Trophoblast cell (in vitro differentiated cells and primary cell): ENCODE results near the gene SLC29A3.

Source experiments
- DNase-seq, 2 donors: peaks; one replicate each; pipeline ENCODE4 v3.0.0-alpha.2; 2016
- H2AFZ ChIP-seq: 2 replicates; pipeline ENCODE4 v1.6.1; 2013; ENCODE audit warnings: low read length, moderate library complexity, mild to moderate bottlenecking; ENCODE audit not compliant: insufficient read depth, poor library complexity
- H2AK5ac ChIP-seq: 2 replicates; pipeline ENCODE4 v1.6.1; 2013; ENCODE audit warnings: mild to moderate bottlenecking, low read length
- H2BK120ac ChIP-seq: 2 replicates; pipeline ENCODE4 v1.6.1; 2013; ENCODE audit warnings: low read length, mild to moderate bottlenecking, moderate library complexity; ENCODE audit not compliant: insufficient read depth, poor library complexity
- H2BK12ac ChIP-seq: 2 replicates; pipeline ENCODE4 v1.6.1; 2013; ENCODE audit warnings: mild to moderate bottlenecking, low read length, moderate library complexity
- H2BK5ac ChIP-seq: 2 replicates; pipeline ENCODE4 v1.6.1; 2013; ENCODE audit warnings: low read length, low read depth, moderate library complexity, mild to moderate bottlenecking; ENCODE audit not compliant: poor library complexity
- H3K14ac ChIP-seq: 2 replicates; pipeline ENCODE4 v1.6.1; 2013; ENCODE audit warnings: mild to moderate bottlenecking, low read length
- H3K18ac ChIP-seq: 2 replicates; pipeline ENCODE4 v1.6.1; 2013; ENCODE audit warnings: mild to moderate bottlenecking, low read length
- H3K23ac ChIP-seq: 2 replicates; pipeline ENCODE4 v1.6.1; 2013; ENCODE audit warnings: low read length
- H3K27ac ChIP-seq: 2 replicates; pipeline ENCODE4 v1.5.1; 2013; ENCODE audit warnings: low read depth, mild to moderate bottlenecking, inconsistent platforms, low read length, moderate library complexity
- H3K27me3 ChIP-seq: 2 replicates; pipeline ENCODE4 v1.6.1; 2013; ENCODE audit warnings: inconsistent platforms, mild to moderate bottlenecking, low read length, moderate library complexity; ENCODE audit not compliant: insufficient read depth
- H3K36me3 ChIP-seq, 2 experiments: 1 replicate in 1 of 2; 2 replicates in 1 of 2; pipeline ENCODE4 v1.6.1; 2013; ENCODE audit warnings: low read length in 2 of 2, mild to moderate bottlenecking in 2 of 2, moderate library complexity in 1 of 2; ENCODE audit not compliant: insufficient read depth in 2 of 2, control insufficient read depth in 1 of 2
- H3K4ac ChIP-seq: 2 replicates; pipeline ENCODE4 v1.6.1; 2013; ENCODE audit warnings: low read depth, mild to moderate bottlenecking, low read length, moderate library complexity
- H3K4me1 ChIP-seq, 2 experiments: 1 replicate in 1 of 2; 2 replicates in 1 of 2; pipeline ENCODE4 v1.6.1; 2013; ENCODE audit warnings: low read length in 2 of 2, mild to moderate bottlenecking in 2 of 2, moderate library complexity in 1 of 2; ENCODE audit not compliant: insufficient read depth in 2 of 2, control insufficient read depth in 1 of 2
- H3K4me2 ChIP-seq: 2 replicates; pipeline ENCODE4 v1.6.1; 2013; ENCODE audit warnings: inconsistent platforms, mild to moderate bottlenecking, low read length, moderate library complexity
- H3K4me3 ChIP-seq: 2 replicates; pipeline ENCODE4 v1.5.1; 2013; ENCODE audit warnings: mild to moderate bottlenecking, low read depth, low read length, inconsistent platforms
- H3K79me1 ChIP-seq: one replicate; pipeline ENCODE4 v1.6.1; 2013; ENCODE audit warnings: low read length
- H3K79me2 ChIP-seq: 2 replicates; pipeline ENCODE4 v1.6.1; 2013; ENCODE audit warnings: low read length, mild to moderate bottlenecking; ENCODE audit not compliant: control insufficient read depth, insufficient read depth, poor library complexity
- H3K9ac ChIP-seq: 2 replicates; pipeline ENCODE4 v1.6.1; 2013; ENCODE audit warnings: mild to moderate bottlenecking, low read length
- H3K9me3 ChIP-seq: 2 replicates; pipeline ENCODE4 v1.6.1; 2013; ENCODE audit warnings: low read depth, mild to moderate bottlenecking, control low read depth, inconsistent platforms, low read length; ENCODE audit not compliant: insufficient read depth
- H4K12ac ChIP-seq: 2 replicates; pipeline ENCODE4 v1.6.1; 2013; ENCODE audit warnings: low read depth, mild to moderate bottlenecking, low read length, moderate library complexity
- H4K8ac ChIP-seq: 2 replicates; pipeline ENCODE4 v1.6.1; 2013; ENCODE audit warnings: low read depth, mild to moderate bottlenecking, low read length, moderate library complexity
- H4K91ac ChIP-seq: one replicate; pipeline ENCODE4 v1.6.1; 2013; ENCODE audit warnings: low read depth, mild to moderate bottlenecking, low read length, moderate library complexity
- WGBS: extraction: QIAGEN DNeasy Blood & Tissue Kit; methylation state at CpG from one replicate; pipeline ENCODE4 v1.1.7; 2013; ENCODE audit warnings: missing lambda C conversion rate; ENCODE audit not compliant: insufficient read length, insufficient coverage; ENCODE audit errors: extremely low coverage; 5-methylcytosine and 5-hydroxymethylcytosine counted together

Gene SLC29A3

GRCh38 chr10:71399946-71400345 is 80.9 kb downstream of the SLC29A3 start:
- no peak overlapping the region for H2BK12ac ChIP-seq
- no peaks in the 10 kb centered on the region for H3K79me1 ChIP-seq
- no peak overlapping the region for H4K91ac ChIP-seq
- H3K9me3 ChIP-seq, result peaks cover 3% of the 10 kb centered on the region
- no peak overlapping the region for H2BK5ac ChIP-seq
- H4K12ac ChIP-seq, result no peak overlapping the region
- no peak overlapping the region for H3K4ac ChIP-seq
- peaks cover 4 to 6% of the 10 kb centered on the region in 2 experiments for H3K4me1 ChIP-seq
- H3K14ac ChIP-seq, result no peak overlapping the region
- H2AFZ ChIP-seq, result no peak overlapping the region
- no peak for DNase-seq
- H3K18ac ChIP-seq, result no peak overlapping the region
- no peak overlapping the region for H3K4me3 ChIP-seq
- WGBS, result no CpG with 5 or more reads among the region's 5 CpGs
- no peak overlapping the region for H4K8ac ChIP-seq
- H3K36me3 ChIP-seq, result no peaks in the 10 kb centered on the region
- H3K27ac ChIP-seq, result no peak overlapping the region
- no peak overlapping the region for H3K4me2 ChIP-seq
- no peak overlapping the region for H3K9ac ChIP-seq
- H2AK5ac ChIP-seq, result no peak overlapping the region
- H2BK120ac ChIP-seq, result no peak overlapping the region
- no peak overlapping the region for H3K23ac ChIP-seq
- H3K27me3 ChIP-seq, result peaks cover 24% of the 10 kb centered on the region
- H3K79me2 ChIP-seq, result no peaks in the 10 kb centered on the region

GRCh38 chr10:71401056-71401455 is 82.0 kb downstream of the SLC29A3 start:
- Histone ChIP-seq H3K23ac (no peak overlapping the region), H3K18ac (no peak overlapping the region), H2AK5ac (no peak overlapping the region), H4K8ac (no peak overlapping the region), H4K12ac (no peak overlapping the region), H3K9me3 (no peaks in the 10 kb centered on the region), H3K27me3 (peaks cover 24% of the 10 kb centered on the region), H3K4ac (no peak overlapping the region), H4K91ac (no peak overlapping the region), H3K27ac (no peak overlapping the region), H2BK120ac (no peak overlapping the region), H3K36me3 (no peaks in the 10 kb centered on the region), H3K4me1 (peaks cover 4 to 6% of the 10 kb centered on the region in 2 experiments), H3K9ac (no peak overlapping the region), H2BK5ac (no peak overlapping the region), H2BK12ac (no peak overlapping the region), H3K4me3 (no peak overlapping the region), H3K79me2 (no peaks in the 10 kb centered on the region), H3K79me1 (no peaks in the 10 kb centered on the region), H3K4me2 (no peak overlapping the region), H2AFZ (no peak overlapping the region), H3K14ac (no peak overlapping the region)
- WGBS, result no CpG with 5 or more reads among the region's 7 CpGs
- no peak for DNase-seq

GRCh38 chr10:71402005-71402404 is 82.9 kb downstream of the SLC29A3 start:
- no peak overlapping the region for H2BK12ac ChIP-seq
- H2BK120ac ChIP-seq, result no peak overlapping the region
- H3K27ac ChIP-seq, result no peak overlapping the region
- no peak overlapping the region for H3K14ac ChIP-seq
- H4K8ac ChIP-seq, result no peak overlapping the region
- no peak for DNase-seq
- H3K4me1 ChIP-seq, result peaks cover 4 to 6% of the 10 kb centered on the region in 2 experiments
- no peaks in the 10 kb centered on the region for H3K9me3 ChIP-seq
- H2AK5ac ChIP-seq, result no peak overlapping the region
- no peak overlapping the region for H3K4ac ChIP-seq
- no peak overlapping the region for H3K18ac ChIP-seq
- H3K23ac ChIP-seq, result no peak overlapping the region
- no peaks in the 10 kb centered on the region for H3K79me1 ChIP-seq
- no CpG with 5 or more reads among the region's 7 CpGs for WGBS
- H4K91ac ChIP-seq, result no peak overlapping the region
- no peaks in the 10 kb centered on the region for H3K79me2 ChIP-seq
- no peak overlapping the region for H3K4me3 ChIP-seq
- no peak overlapping the region for H2BK5ac ChIP-seq
- peaks cover 21% of the 10 kb centered on the region for H3K27me3 ChIP-seq
- H3K9ac ChIP-seq, result no peak overlapping the region
- H4K12ac ChIP-seq, result no peak overlapping the region
- no peaks in the 10 kb centered on the region for H3K36me3 ChIP-seq
- H2AFZ ChIP-seq, result no peak overlapping the region
- H3K4me2 ChIP-seq, result no peak overlapping the region

- Histone ChIP-seq H2AK5ac (no peak overlapping the region), H3K4ac (no peak overlapping the region), H2AFZ (no peak overlapping the region), H3K27me3 (no peaks in the 10 kb centered on the region), H3K79me2 (no peaks in the 10 kb centered on the region), H3K9me3 (no peaks in the 10 kb centered on the region), H4K91ac (no peak overlapping the region), H2BK12ac (no peak overlapping the region), H2BK120ac (no peak overlapping the region), H4K12ac (no peak overlapping the region), H3K9ac (no peak overlapping the region), H3K27ac (no peak overlapping the region), H3K23ac (no peak overlapping the region), H3K4me3 (no peak overlapping the region), H2BK5ac (no peak overlapping the region), H3K36me3 (no peaks in the 10 kb centered on the region), H4K8ac (no peak overlapping the region), H3K4me2 (no peak overlapping the region), H3K79me1 (no peaks in the 10 kb centered on the region), H3K4me1 (no peaks in the 10 kb centered on the region), H3K14ac (no peak overlapping the region), H3K18ac (no peak overlapping the region)
- WGBS, result no CpG with 5 or more reads among the region's 13 CpGs
- no peak for DNase-seq
Observed at GRCh38 chr10:71404503-71405295, 85.6 kb downstream of the SLC29A3 start.
